ENCODE measurements around the gene IL18. TPM values are rescaled to one million over a fixed set of nuclear protein-coding genes. Genes with fewer than 3 reads are reported as not detected.

Gene IL18
- total RNA-seq, 1 experiment from 2014 or later: 0.31 TPM

- Histone ChIP-seq H2BK12ac (ENCODE audit: insufficient read length, low read depth, low read length) (no peak overlapping the region), H3K9me3 (ENCODE audit: control insufficient read depth, low read depth, low read length) (no peaks in the 10 kb centered on the region), H3K27me3 (ENCODE audit: insufficient read depth, low read length) (no peaks in the 10 kb centered on the region), H2BK5ac (ENCODE audit: insufficient read length, low read length) (no peak overlapping the region), H3K4me2 (ENCODE audit: insufficient read depth, insufficient read length, low read length) (no peak overlapping the region), H3K18ac (ENCODE audit: insufficient read length, low read depth, low read length) (no peak overlapping the region), H4K91ac (ENCODE audit: insufficient read length, low read depth, low read length) (no peak overlapping the region), H2BK15ac (ENCODE audit: low read depth, low read length) (no peak overlapping the region), H3K9ac (ENCODE audit: extremely low read depth, insufficient read length, low read length) (no peak overlapping the region), H2AK5ac (ENCODE audit: insufficient read length, low read length) (no peak overlapping the region), H3K79me1 (ENCODE audit: insufficient read depth, low read depth, low read length, poor library complexity, severe bottlenecking) (no peaks in the 10 kb centered on the region), H4K8ac (replicated peaks; ENCODE audit: insufficient read length, low read depth, low read length) (no peak overlapping the region), H3K79me2 (ENCODE audit: insufficient read depth, low read length) (no peaks in the 10 kb centered on the region), H2BK20ac (ENCODE audit: low read depth, low read length, poor library complexity, severe bottlenecking) (no peak overlapping the region), H3K27ac (ENCODE audit: insufficient read length, low read depth, low read length) (no peak overlapping the region), H3K23ac (ENCODE audit: insufficient read length, low read depth, low read length) (no peak overlapping the region), H3K14ac (ENCODE audit: insufficient read depth, low read length) (no peak overlapping the region), H3K4me1 (ENCODE audit: insufficient read depth, low read length) (no peaks in the 10 kb centered on the region), H4K20me1 (ENCODE audit: control insufficient read depth, insufficient read depth, insufficient read length) (no peaks in the 10 kb centered on the region), H3K23me2 (ENCODE audit: insufficient read length, low read depth, low read length, poor library complexity, severe bottlenecking) (no peaks in the 10 kb centered on the region), H2BK120ac (ENCODE audit: low read depth, low read length, poor library complexity, severe bottlenecking) (no peak overlapping the region), H3K4ac (ENCODE audit: low read depth, low read length) (no peak overlapping the region), H4K5ac (ENCODE audit: insufficient read length, low read depth, low read length) (no peak overlapping the region), H3T11ph (ENCODE audit: low read length) (no peak overlapping the region), H3K56ac (ENCODE audit: insufficient read length, low read depth, low read length) (no peak overlapping the region), H2AFZ (ENCODE audit: low read length) (no peak overlapping the region)
- Mint-ChIP-seq H3K9me3 (peaks cover 4 to 7% of the 10 kb centered on the region in 2 experiments; a peak in 4 of 5 replicates), H3K27me3 (ENCODE audit: low read depth) (peaks cover 13% of the 10 kb centered on the region), H3K36me3 (ENCODE audit: insufficient read depth in 1 of 3, low read depth in 3 of 3) (no peaks in the 10 kb centered on the region), H3K4me1 (0 out of 4 replicates have a peak, but pooled peaks cover 0 to 2% of the 10 kb centered on the region in 2 experiments), H3K4me3 (no peak overlapping the region), H3K27ac (no peak overlapping the region)
- no peak for TF ChIP-seq CTCF (conservative IDR thresholded peaks at IDR 0.05)
- WGBS (ENCODE audit: extremely low coverage, insufficient read length, low lambda C conversion rate): no CpG with 5 or more reads among the region's 4 CpGs
- no peak for DNase-seq
Measured at GRCh38 chr11:112177589-112177988, 13.7 kb upstream of the IL18 start.

Measured in H9 (cell line).